NCI-H2196 (cell line): ENCODE results near the gene SLAIN2.
A peak's percentile ranks its signal among the peaks of the same experiment; 100 is the strongest.

Experiments used
- DNase-seq: peaks from one replicate; lab custom pipeline; 2025; ENCODE audit not compliant: unreplicated experiment; lab: John Stamatoyannopoulos, UW

The SLAIN2 gene

GRCh38 chr4:48334236-48334635 is 7.1 kb upstream of the SLAIN2 start:
- no peak for DNase-seq

- peak; percentile 61 for DNase-seq
Observed at GRCh38 chr4:48334900-48335384, 6.4 kb upstream of the SLAIN2 start.

- no peak for DNase-seq
Observed at GRCh38 chr4:48336146-48336870, 5.0 kb upstream of the SLAIN2 start.

GRCh38 chr4:48337731-48338130 is 3.6 kb upstream of the SLAIN2 start:
- DNase-seq, result no peak

GRCh38 chr4:48339642-48340041 is 1.7 kb upstream of the SLAIN2 start:
- no peak for DNase-seq

- DNase-seq, result no peak
Observed at GRCh38 chr4:48340276-48340964, 909 bp upstream of the SLAIN2 start.

- DNase-seq, result peak; percentile 20
Observed at GRCh38 chr4:48341776-48342605, 662 bp downstream of the SLAIN2 start.

- no peak for DNase-seq
Observed at GRCh38 chr4:48342606-48342880, 1.2 kb downstream of the SLAIN2 start.

GRCh38 chr4:48343035-48343434 is 1.7 kb downstream of the SLAIN2 start:
- no peak for DNase-seq

GRCh38 chr4:48343551-48343950 is 2.2 kb downstream of the SLAIN2 start:
- no peak for DNase-seq

- DNase-seq, result no peak
Observed at GRCh38 chr4:48345542-48345941, 4.2 kb downstream of the SLAIN2 start.

- DNase-seq, result no peak
Observed at GRCh38 chr4:48346594-48346993, 5.3 kb downstream of the SLAIN2 start.

GRCh38 chr4:48347282-48347921 is 6.1 kb downstream of the SLAIN2 start:
- DNase-seq, result no peak

- DNase-seq, result no peak
Observed at GRCh38 chr4:48350871-48351270, 9.5 kb downstream of the SLAIN2 start.

GRCh38 chr4:48352793-48353192 is 11.5 kb downstream of the SLAIN2 start:
- no peak for DNase-seq

GRCh38 chr4:48356355-48356754 is 15.0 kb downstream of the SLAIN2 start:
- no peak for DNase-seq

- no peak for DNase-seq
Observed at GRCh38 chr4:48360285-48361011, 19.1 kb downstream of the SLAIN2 start.

- DNase-seq, result no peak
Observed at GRCh38 chr4:48361012-48361400, 19.7 kb downstream of the SLAIN2 start.

GRCh38 chr4:48366611-48367010 is 25.3 kb downstream of the SLAIN2 start:
- no peak for DNase-seq

- DNase-seq, result no peak
Observed at GRCh38 chr4:48367016-48367415, 25.7 kb downstream of the SLAIN2 start.

GRCh38 chr4:48368389-48368788 is 27.1 kb downstream of the SLAIN2 start:
- no peak for DNase-seq
